Measurements from ENCODE around the gene H2AZ1. TPM values are rescaled to one million over a fixed set of nuclear protein-coding genes. Genes with fewer than 3 reads are reported as not detected.

The H2AZ1 gene
- total and polyA plus RNA-seq, 9 of the 15 experiments (the other 6 are each of a cell fraction or from before 2014, with no cell fraction given), result 605 to 4,380 (median 768) TPM

GRCh38 chr4:99927566-99927965 lies 22.5 kb downstream of the H2AZ1 start (continued):
- TF ChIP-seq, protein P1, sequence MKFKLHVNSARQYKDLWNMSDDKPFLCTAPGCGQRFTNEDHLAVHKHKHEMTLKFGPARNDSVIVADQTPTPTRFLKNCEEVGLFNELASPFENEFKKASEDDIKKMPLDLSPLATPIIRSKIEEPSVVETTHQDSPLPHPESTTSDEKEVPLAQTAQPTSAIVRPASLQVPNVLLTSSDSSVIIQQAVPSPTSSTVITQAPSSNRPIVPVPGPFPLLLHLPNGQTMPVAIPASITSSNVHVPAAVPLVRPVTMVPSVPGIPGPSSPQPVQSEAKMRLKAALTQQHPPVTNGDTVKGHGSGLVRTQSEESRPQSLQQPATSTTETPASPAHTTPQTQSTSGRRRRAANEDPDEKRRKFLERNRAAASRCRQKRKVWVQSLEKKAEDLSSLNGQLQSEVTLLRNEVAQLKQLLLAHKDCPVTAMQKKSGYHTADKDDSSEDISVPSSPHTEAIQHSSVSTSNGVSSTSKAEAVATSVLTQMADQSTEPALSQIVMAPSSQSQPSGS (CRISPR knock-in tag; IDR thresholded peaks at IDR 0.05), result no peak
- TF ChIP-seq NR2C2 (CRISPR knock-in tag; IDR thresholded peaks at IDR 0.05) (no peak), NR2C2 (tag; IDR thresholded peaks at IDR 0.05) (no peak), PTBP1 (IDR thresholded peaks at IDR 0.05; ENCODE audit: low read depth, low read length) (no peak), ZNF197 (CRISPR knock-in tag; IDR thresholded peaks at IDR 0.05; ENCODE audit: low read depth) (no peak)
- TF ChIP-seq, protein P2, sequence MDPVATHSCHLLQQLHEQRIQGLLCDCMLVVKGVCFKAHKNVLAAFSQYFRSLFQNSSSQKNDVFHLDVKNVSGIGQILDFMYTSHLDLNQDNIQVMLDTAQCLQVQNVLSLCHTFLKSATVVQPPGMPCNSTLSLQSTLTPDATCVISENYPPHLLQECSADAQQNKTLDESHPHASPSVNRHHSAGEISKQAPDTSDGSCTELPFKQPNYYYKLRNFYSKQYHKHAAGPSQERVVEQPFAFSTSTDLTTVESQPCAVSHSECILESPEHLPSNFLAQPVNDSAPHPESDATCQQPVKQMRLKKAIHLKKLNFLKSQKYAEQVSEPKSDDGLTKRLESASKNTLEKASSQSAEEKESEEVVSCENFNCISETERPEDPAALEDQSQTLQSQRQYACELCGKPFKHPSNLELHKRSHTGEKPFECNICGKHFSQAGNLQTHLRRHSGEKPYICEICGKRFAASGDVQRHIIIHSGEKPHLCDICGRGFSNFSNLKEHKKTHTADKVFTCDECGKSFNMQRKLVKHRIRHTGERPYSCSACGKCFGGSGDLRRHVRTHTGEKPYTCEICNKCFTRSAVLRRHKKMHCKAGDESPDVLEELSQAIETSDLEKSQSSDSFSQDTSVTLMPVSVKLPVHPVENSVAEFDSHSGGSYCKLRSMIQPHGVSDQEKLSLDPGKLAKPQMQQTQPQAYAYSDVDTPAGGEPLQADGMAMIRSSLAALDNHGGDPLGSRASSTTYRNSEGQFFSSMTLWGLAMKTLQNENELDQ (CRISPR knock-in tag; IDR thresholded peaks at IDR 0.05; ENCODE audit: borderline replicate concordance), result no peak
- TF ChIP-seq, protein P3, sequence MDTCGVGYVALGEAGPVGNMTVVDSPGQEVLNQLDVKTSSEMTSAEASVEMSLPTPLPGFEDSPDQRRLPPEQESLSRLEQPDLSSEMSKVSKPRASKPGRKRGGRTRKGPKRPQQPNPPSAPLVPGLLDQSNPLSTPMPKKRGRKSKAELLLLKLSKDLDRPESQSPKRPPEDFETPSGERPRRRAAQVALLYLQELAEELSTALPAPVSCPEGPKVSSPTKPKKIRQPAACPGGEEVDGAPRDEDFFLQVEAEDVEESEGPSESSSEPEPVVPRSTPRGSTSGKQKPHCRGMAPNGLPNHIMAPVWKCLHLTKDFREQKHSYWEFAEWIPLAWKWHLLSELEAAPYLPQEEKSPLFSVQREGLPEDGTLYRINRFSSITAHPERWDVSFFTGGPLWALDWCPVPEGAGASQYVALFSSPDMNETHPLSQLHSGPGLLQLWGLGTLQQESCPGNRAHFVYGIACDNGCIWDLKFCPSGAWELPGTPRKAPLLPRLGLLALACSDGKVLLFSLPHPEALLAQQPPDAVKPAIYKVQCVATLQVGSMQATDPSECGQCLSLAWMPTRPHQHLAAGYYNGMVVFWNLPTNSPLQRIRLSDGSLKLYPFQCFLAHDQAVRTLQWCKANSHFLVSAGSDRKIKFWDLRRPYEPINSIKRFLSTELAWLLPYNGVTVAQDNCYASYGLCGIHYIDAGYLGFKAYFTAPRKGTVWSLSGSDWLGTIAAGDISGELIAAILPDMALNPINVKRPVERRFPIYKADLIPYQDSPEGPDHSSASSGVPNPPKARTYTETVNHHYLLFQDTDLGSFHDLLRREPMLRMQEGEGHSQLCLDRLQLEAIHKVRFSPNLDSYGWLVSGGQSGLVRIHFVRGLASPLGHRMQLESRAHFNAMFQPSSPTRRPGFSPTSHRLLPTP (IDR thresholded peaks at IDR 0.05; ENCODE audit: borderline replicate concordance, extremely low read depth, insufficient read length), result no peak

Data from K562 (cell line).